Measurements from ENCODE around the gene SCARB1. TPM values are rescaled to one million over a fixed set of nuclear protein-coding genes. Genes with fewer than 3 reads are reported as not detected.

SCARB1 gene
- total RNA-seq, 1 experiment from 2014 or later = 31.3 TPM

- Histone ChIP-seq H3K4me1 (ENCODE audit: insufficient read depth, low read length) (no peaks in the 10 kb centered on the region), H3K14ac (ENCODE audit: insufficient read depth, low read length) (no peak overlapping the region), H2BK12ac (ENCODE audit: insufficient read length, low read depth, low read length) (no peak overlapping the region), H2BK120ac (ENCODE audit: low read depth, low read length, poor library complexity, severe bottlenecking) (no peak overlapping the region), H3K27me3 (ENCODE audit: insufficient read depth, low read length) (no peaks in the 10 kb centered on the region), H3T11ph (ENCODE audit: low read length) (no peak overlapping the region), H2BK15ac (ENCODE audit: low read depth, low read length) (no peak overlapping the region), H3K9ac (ENCODE audit: extremely low read depth, insufficient read length, low read length) (no peak overlapping the region), H2BK5ac (ENCODE audit: insufficient read length, low read length) (no peak overlapping the region), H3K56ac (ENCODE audit: insufficient read length, low read depth, low read length) (no peak overlapping the region), H4K91ac (ENCODE audit: insufficient read length, low read depth, low read length) (no peak overlapping the region), H2AK5ac (ENCODE audit: insufficient read length, low read length) (no peak overlapping the region), H3K4ac (ENCODE audit: low read depth, low read length) (no peak overlapping the region), H2BK20ac (ENCODE audit: low read depth, low read length, poor library complexity, severe bottlenecking) (no peak overlapping the region), H2AFZ (ENCODE audit: low read length) (no peak overlapping the region), H3K27ac (ENCODE audit: insufficient read length, low read depth, low read length) (no peak overlapping the region), H3K9me3 (ENCODE audit: control insufficient read depth, low read depth, low read length) (no peaks in the 10 kb centered on the region), H3K79me2 (ENCODE audit: insufficient read depth, low read length) (no peaks in the 10 kb centered on the region), H4K20me1 (ENCODE audit: control insufficient read depth, insufficient read depth, insufficient read length) (no peaks in the 10 kb centered on the region), H3K23me2 (ENCODE audit: insufficient read length, low read depth, low read length, poor library complexity, severe bottlenecking) (no peaks in the 10 kb centered on the region), H3K79me1 (ENCODE audit: insufficient read depth, low read depth, low read length, poor library complexity, severe bottlenecking) (no peaks in the 10 kb centered on the region), H3K18ac (ENCODE audit: insufficient read length, low read depth, low read length) (no peak overlapping the region), H3K23ac (ENCODE audit: insufficient read length, low read depth, low read length) (no peak overlapping the region), H4K8ac (replicated peaks; ENCODE audit: insufficient read length, low read depth, low read length) (no peak overlapping the region), H4K5ac (ENCODE audit: insufficient read length, low read depth, low read length) (no peak overlapping the region), H3K4me2 (ENCODE audit: insufficient read depth, insufficient read length, low read length) (no peak overlapping the region)
- Mint-ChIP-seq H3K27ac (peak overlapping the region in 1 of 3 experiments; percentile 84; a peak in 2 of 7 replicates), H3K4me1 (peaks cover 15 to 22% of the 10 kb centered on the region in 2 experiments), H3K9me3 (no peaks in the 10 kb centered on the region; a peak in 1 of 5 replicates), H3K27me3 (ENCODE audit: low read depth) (peaks cover 10% of the 10 kb centered on the region), H3K4me3 (no peak overlapping the region), H3K36me3 (ENCODE audit: insufficient read depth in 1 of 3, low read depth in 3 of 3) (no peaks in the 10 kb centered on the region)
- WGBS (ENCODE audit: extremely low coverage, insufficient read length, low lambda C conversion rate) = no CpG with 5 or more reads among the region's 2 CpGs
- no peak for DNase-seq
- TF ChIP-seq CTCF (conservative IDR thresholded peaks at IDR 0.05) = no peak
Observed at GRCh38 chr12:124731869-124732268, 131.8 kb downstream of the SCARB1 start.
